H1 (cell line): ENCODE data around the gene SELENOO. TPM values are rescaled to one million over a fixed set of nuclear protein-coding genes. Genes with fewer than 3 reads are reported as not detected.

Experiments used
- CTCF ChIA-PET: fragments of 300-600 bp; sonication (Branson Sonifier 250); formaldehyde crosslinking; loops from one replicate; lab custom pipeline; 2021; ENCODE audit not compliant: partially characterized antibody; lab: Charles Lee
- POLR2A ChIA-PET: fragments of 300-600 bp; sonication (Branson Sonifier 250); formaldehyde crosslinking; loops from one replicate; lab custom pipeline; 2021; ENCODE audit warnings: inconsistent platforms; ENCODE audit not compliant: partially characterized antibody; lab: Charles Lee
- DNase-seq, 2 experiments: peaks; one replicate each; pipeline versions ENCODE4 v3.0.0 to v3.0.0-alpha.2; 2010 to 2022; ENCODE audit warnings: low spot score in 2 of 2, low read depth in 1 of 2, mixed read lengths in 1 of 2
- FAIRE-seq: peaks from 2 replicates; lab custom pipeline; 2011; peaks lifted over from hg19 to GRCh38; lab: Jason Lieb, UNC
- H2AFZ ChIP-seq: 2 replicates; pipeline ENCODE4 v1.8.1; 2012; ENCODE audit warnings: low read length, inconsistent platforms
- H2AK5ac ChIP-seq: 2 replicates; pipeline ENCODE4 v1.6.1; 2013; ENCODE audit warnings: low read depth, low read length
- H2BK120ac ChIP-seq: replicated peaks from 2 replicates; pipeline ENCODE3; 2013; ENCODE audit warnings: low read depth, low read length, inconsistent platforms
- H2BK12ac ChIP-seq: 2 replicates; pipeline ENCODE4 v1.6.1; 2013; ENCODE audit warnings: low read depth, low read length
- H2BK15ac ChIP-seq: 2 replicates; pipeline ENCODE4 v1.6.1; 2013; ENCODE audit warnings: low read length
- H2BK20ac ChIP-seq: 2 replicates; pipeline ENCODE4 v1.6.1; 2013; ENCODE audit warnings: low read length
- H2BK5ac ChIP-seq: 2 replicates; pipeline ENCODE4 v1.6.1; 2013; ENCODE audit warnings: low read depth, low read length
- H3K14ac ChIP-seq: 2 replicates; pipeline ENCODE4 v1.6.1; 2013; ENCODE audit warnings: inconsistent platforms; ENCODE audit not compliant: insufficient read length
- H3K18ac ChIP-seq: 2 replicates; pipeline ENCODE4 v1.6.1; 2013; ENCODE audit warnings: low read length; ENCODE audit errors: extremely low read depth
- H3K23ac ChIP-seq: 2 replicates; pipeline ENCODE4 v1.6.1; 2013; ENCODE audit warnings: inconsistent platforms; ENCODE audit not compliant: insufficient read length
- H3K23me2 ChIP-seq: 2 replicates; pipeline ENCODE4 v1.6.1; 2013; ENCODE audit warnings: low read depth, low read length
- H3K27ac ChIP-seq: 2 replicates; pipeline ENCODE4 v1.6.1; 2011; ENCODE audit warnings: low read depth, low read length, inconsistent platforms
- H3K27me3 ChIP-seq, 4 experiments: replicated peaks in 1 of 4; 1 replicate in 1 of 4; 2 replicates in 3 of 4; pipeline versions ENCODE4 v1.6.1 to v1.8.1; 2011 to 2013; ENCODE audit warnings: low read length in 3 of 4, mild to moderate bottlenecking in 3 of 4, inconsistent platforms in 2 of 4, mixed read lengths in 2 of 4, moderate library complexity in 1 of 4; ENCODE audit not compliant: control insufficient read depth in 3 of 4, insufficient read depth in 3 of 4; ENCODE audit errors: extremely low read depth in 1 of 4
- H3K36me3 ChIP-seq, 4 experiments: 2 replicates each; pipeline versions ENCODE4 v1.6.1 to v1.8.1; 2011 to 2013; ENCODE audit warnings: mild to moderate bottlenecking in 4 of 4, low read length in 3 of 4, moderate library complexity in 2 of 4, control low read depth in 1 of 4, inconsistent platforms in 1 of 4; ENCODE audit not compliant: insufficient read depth in 4 of 4, control insufficient read depth in 2 of 4
- H3K4ac ChIP-seq: replicated peaks from 2 replicates; pipeline ENCODE3; 2013; ENCODE audit warnings: low read length, low read depth, mixed read lengths, inconsistent platforms; ENCODE audit not compliant: insufficient read length
- H3K4me1 ChIP-seq, 4 experiments: replicated peaks in 1 of 4; 1 replicate in 1 of 4; 2 replicates in 3 of 4; pipeline versions ENCODE4 v1.6.1 to v1.8.1; 2011 to 2013; ENCODE audit warnings: low read length in 3 of 4, inconsistent platforms in 2 of 4, mixed read lengths in 1 of 4; ENCODE audit not compliant: insufficient read depth in 4 of 4, control insufficient read depth in 3 of 4
- H3K4me2 ChIP-seq, 2 experiments: 2 replicates each; pipeline versions ENCODE4 v1.6.1 to v1.8.1; 2011 to 2013; ENCODE audit warnings: low read depth in 2 of 2, low read length in 2 of 2, control low read depth in 1 of 2, inconsistent platforms in 1 of 2, mild to moderate bottlenecking in 1 of 2; ENCODE audit not compliant: insufficient read depth in 1 of 2
- H3K4me3 ChIP-seq, 4 experiments: fragments of 200-600, 300-600 bp in 1 of 4; sonication (generic), shearing (Covaris generic), sonication (Bioruptor Twin) in 1 of 4; 2 replicates each; pipeline versions ENCODE4 v1.5.1 to v1.8.1; 2011 to 2016; ENCODE audit warnings: low read length in 4 of 4, low read depth in 3 of 4, control low read depth in 2 of 4, inconsistent platforms in 2 of 4, mild to moderate bottlenecking in 2 of 4, mixed read lengths in 1 of 4, moderate library complexity in 1 of 4; ENCODE audit not compliant: insufficient read depth in 2 of 4; ENCODE audit errors: extremely low read depth in 1 of 4
- H3K56ac ChIP-seq: replicated peaks from 2 replicates; pipeline ENCODE3; 2013; ENCODE audit warnings: low read depth, mild to moderate bottlenecking, mixed read lengths, low read length, inconsistent platforms; ENCODE audit not compliant: insufficient read length
- H3K79me1 ChIP-seq: 2 replicates; pipeline ENCODE4 v1.6.1; 2013; ENCODE audit warnings: low read depth, low read length, control low read depth
- H3K79me2 ChIP-seq, 2 experiments: 2 replicates each; pipeline versions ENCODE4 v1.6.1 to v1.8.1; 2012 to 2013; ENCODE audit warnings: low read length in 2 of 2, mild to moderate bottlenecking in 2 of 2, inconsistent platforms in 1 of 2; ENCODE audit not compliant: insufficient read depth in 2 of 2, control insufficient read depth in 1 of 2
- H3K9ac ChIP-seq, 4 experiments: replicated peaks in 1 of 4; 1 replicate in 1 of 4; 2 replicates in 3 of 4; pipeline versions ENCODE4 v1.6.1 to v1.8.1; 2011 to 2013; ENCODE audit warnings: low read depth in 3 of 4, low read length in 3 of 4, control low read depth in 2 of 4, mild to moderate bottlenecking in 2 of 4, moderate library complexity in 2 of 4, inconsistent platforms in 1 of 4; ENCODE audit errors: extremely low read depth in 1 of 4
- H3K9me3 ChIP-seq, 2 experiments: 2 replicates each; pipeline versions ENCODE4 v1.6.1 to v1.8.1; 2012 to 2013; ENCODE audit warnings: mild to moderate bottlenecking in 2 of 2, moderate library complexity in 2 of 2, control low read depth in 1 of 2, inconsistent platforms in 1 of 2, low read depth in 1 of 2, low read length in 1 of 2, mixed read lengths in 1 of 2; ENCODE audit not compliant: insufficient read depth in 2 of 2
- H4K20me1 ChIP-seq, 2 experiments: replicated peaks in 1 of 2; 2 replicates each; pipeline versions ENCODE3 to v1.8.1; 2011 to 2013; ENCODE audit warnings: inconsistent platforms in 2 of 2, low read length in 2 of 2, mild to moderate bottlenecking in 1 of 2; ENCODE audit not compliant: insufficient read depth in 2 of 2, control insufficient read depth in 1 of 2
- H4K5ac ChIP-seq: 2 replicates; pipeline ENCODE4 v1.6.1; 2013; ENCODE audit warnings: low read length, low read depth, mixed read lengths, inconsistent platforms; ENCODE audit not compliant: insufficient read length
- H4K8ac ChIP-seq: 2 replicates; pipeline ENCODE4 v1.8.0; 2013; ENCODE audit warnings: mild to moderate bottlenecking, moderate library complexity, low read length, inconsistent platforms; ENCODE audit not compliant: insufficient read depth; ENCODE audit errors: extremely low read depth
- H4K91ac ChIP-seq: replicated peaks from 2 replicates; pipeline ENCODE3; 2013; ENCODE audit warnings: low read length, mixed read lengths, inconsistent platforms; ENCODE audit not compliant: insufficient read length
- FOSL1 ChIP-seq: IDR thresholded peaks from 2 replicates; pipeline ENCODE4 v1.6.1; 2011; ENCODE audit warnings: mild to moderate bottlenecking, low read depth, low read length, moderate library complexity; ENCODE audit not compliant: insufficient read depth
- MAX ChIP-seq: IDR thresholded peaks from 2 replicates; pipeline ENCODE4 v1.6.1; 2012; ENCODE audit warnings: inconsistent platforms
- POLR2A ChIP-seq, 2 experiments: IDR thresholded peaks; 1 replicate in 1 of 2; 2 replicates in 1 of 2; pipeline ENCODE4 v1.6.1; 2011; ENCODE audit warnings: low read depth in 2 of 2, low read length in 2 of 2, mild to moderate bottlenecking in 2 of 2; ENCODE audit errors: control extremely low read depth in 1 of 2
- POU5F1 ChIP-seq: IDR thresholded peaks from 2 replicates; pipeline ENCODE4 v1.6.1; 2011; ENCODE audit warnings: low read depth, mild to moderate bottlenecking, low read length, moderate library complexity
- RFX5 ChIP-seq: IDR thresholded peaks from 2 replicates; pipeline ENCODE4 v1.6.1; 2011; ENCODE audit warnings: low read depth, low read length, improper control_type of control experiment, borderline replicate concordance
- TAF1 ChIP-seq: IDR thresholded peaks from 2 replicates; pipeline ENCODE4 v1.6.1; 2011; ENCODE audit warnings: mild to moderate bottlenecking, low read depth, low read length
- WGBS, 2 experiments: shearing (Covaris generic) in 1 of 2; methylation state at CpG; one replicate each; pipeline versions ENCODE4 v1.1.6 to v1.1.7; 2013 to 2015; ENCODE audit warnings: low lambda C conversion rate in 2 of 2, mixed read lengths in 2 of 2, inconsistent platforms in 1 of 2, low coverage in 1 of 2, missing lambda C conversion rate in 1 of 2; ENCODE audit not compliant: insufficient replicate concordance in 2 of 2, insufficient coverage in 1 of 2, insufficient read length in 1 of 2; ENCODE audit errors: extremely low coverage in 1 of 2, missing lambda C conversion rate in 1 of 2; 5-methylcytosine and 5-hydroxymethylcytosine counted together
- polyA plus RNA-seq, 7 experiments: library from polyadenylated mRNA; depleted of rRNA in 3 of 7; stranded (reverse) in 5 of 7; unstranded in 2 of 7; fragments of >200 nt in 5 of 7; fragments of 200-250 nt in 2 of 7; gene quantifications; 1 replicate in 5 of 7; 2 replicates in 1 of 7; 4 replicates in 1 of 7; pipeline versions ENCODE4 v1.2.1 to v1.2.3, GENCODE V29; 2011 to 2013; ENCODE audit warnings: missing spikeins in 2 of 7, mixed read lengths in 2 of 7
- total RNA-seq: library from RNA; stranded (reverse); fragmentation: NEBNext Ultra II Directional; extraction: Animal tissue kit (Norgen Biotek cat#: 25700); gene quantifications from 2 replicates; pipeline ENCODE4 v1.2.1, GENCODE V29; 2021

The SELENOO gene
- total and polyA plus RNA-seq, 2 of the 8 experiments (the other 6 are each of a cell fraction or from before 2014, with no cell fraction given) = 18.6 to 25.1 TPM

- Histone ChIP-seq H3K18ac (no peak overlapping the region), H4K20me1 (peaks cover 9 to 30% of the 10 kb centered on the region in 2 experiments), H2AK5ac (no peak overlapping the region), H3K23me2 (no peaks in the 10 kb centered on the region), H3K4me1 (peaks cover 0 to 11% (median 2%) of the 10 kb centered on the region in 4 experiments; a peak in 3 of 7 replicates), H4K5ac (no peak overlapping the region), H3K27me3 (no peaks in the 10 kb centered on the region), H4K91ac (no peak overlapping the region), H2BK5ac (no peak overlapping the region), H3K9ac (no peak overlapping the region), H2AFZ (no peak overlapping the region), H3K14ac (no peak overlapping the region), H2BK12ac (no peak overlapping the region), H3K56ac (no peak overlapping the region), H3K4me3 (no peak overlapping the region), H3K9me3 (no peaks in the 10 kb centered on the region; a peak in 1 of 4 replicates), H3K23ac (no peak overlapping the region), H3K79me1 (no peaks in the 10 kb centered on the region; the same call in 1 of the 2 replicates), H3K27ac (no peak overlapping the region), H3K4ac (no peak overlapping the region), H4K8ac (peak overlapping the region; percentile 46), H2BK120ac (no peak overlapping the region), H3K36me3 (peaks cover 8 to 48% (median 32%) of the 10 kb centered on the region in 4 experiments), H3K79me2 (peaks cover 0 to 10% of the 10 kb centered on the region in 2 experiments; a peak in 1 of 4 replicates), H2BK20ac (no peak overlapping the region), H3K4me2 (no peak overlapping the region), H2BK15ac (no peak overlapping the region)
- WGBS, 2 experiments = 97% methylated on average over 49 of the region's 57 CpGs; no CpG with 5 or more reads in 1 of the 2 experiments
- FAIRE-seq = no peak
- no peak for TF ChIP-seq POLR2A (IDR thresholded peaks at IDR 0.05; ENCODE audit: control extremely low read depth in 1 of 2, low read depth in 2 of 2, low read length in 2 of 2)
- no peak for TF ChIP-seq FOSL1
- no peak for TF ChIP-seq POU5F1
- no peak for TF ChIP-seq TAF1
- TF ChIP-seq RFX5 = no peak
- no peak for TF ChIP-seq MAX
- ChIA-PET POLR2A (interaction anchor here (1.4 to 2.9 kb wide), 4 partner anchors 8 to 27 kb away, joined by 5 to 10 read pairs (median 7); no protein-coding TSS in a partner anchor), CTCF (interaction anchor here (0.7 kb wide), 1 partner anchor 59 kb away, joined by 3 read pairs; no protein-coding TSS in a partner anchor)
- DNase-seq = no peak
Observed at GRCh38 chr22:50216684-50217520, 16.1 kb downstream of the SELENOO start.
